ENCODE data around the gene DSCAML1.

The DSCAML1 gene

GRCh38 chr11:117517097-117517496, 279.9 kb downstream of the DSCAML1 start:
- no peak for ATAC-seq
- TF ChIP-seq ZFP30 (CRISPR knock-in tag; IDR thresholded peaks at IDR 0.05) = no peak
- TF ChIP-seq BACH2 (CRISPR knock-in tag; IDR thresholded peaks at IDR 0.05; ENCODE audit: borderline replicate concordance) = no peak

GRCh38 chr11:117515892-117516787, 280.9 kb downstream of the DSCAML1 start:
- ATAC-seq = no peak
- TF ChIP-seq ZC3H10 (CRISPR knock-in tag; IDR thresholded peaks at IDR 0.05) = no peak
- TF ChIP-seq RARB (CRISPR knock-in tag; IDR thresholded peaks at IDR 0.05) = no peak
- no peak for TF ChIP-seq CREB5 (CRISPR knock-in tag; IDR thresholded peaks at IDR 0.05; ENCODE audit: low read depth)
- no peak for TF ChIP-seq ZNF70 (CRISPR knock-in tag; IDR thresholded peaks at IDR 0.05)
- no peak for TF ChIP-seq ZNF8 (CRISPR knock-in tag; IDR thresholded peaks at IDR 0.05)
- TF ChIP-seq ESRRG (CRISPR knock-in tag; IDR thresholded peaks at IDR 0.05) = no peak
- TF ChIP-seq ZFP3 (CRISPR knock-in tag; IDR thresholded peaks at IDR 0.05) = no peak
- TF ChIP-seq ZFP30 (CRISPR knock-in tag; IDR thresholded peaks at IDR 0.05) = no peak
- TF ChIP-seq PPARA (CRISPR knock-in tag; IDR thresholded peaks at IDR 0.05; ENCODE audit: borderline replicate concordance) = no peak
- no peak for TF ChIP-seq ARNTL (CRISPR knock-in tag; IDR thresholded peaks at IDR 0.05; ENCODE audit: borderline replicate concordance, low read depth)
- TF ChIP-seq PATZ1 (CRISPR knock-in tag; IDR thresholded peaks at IDR 0.05; ENCODE audit: borderline replicate concordance) = no peak
- TF ChIP-seq GLIS3 (CRISPR knock-in tag; IDR thresholded peaks at IDR 0.05) = no peak
- no peak for TF ChIP-seq POU6F1 (CRISPR knock-in tag; IDR thresholded peaks at IDR 0.05; ENCODE audit: borderline replicate concordance, low read depth)
- TF ChIP-seq SNAI2 (CRISPR knock-in tag; IDR thresholded peaks at IDR 0.05) = no peak

GRCh38 chr11:117514256-117514655, 282.8 kb downstream of the DSCAML1 start:
- TF ChIP-seq ZNF565 (CRISPR knock-in tag; conservative IDR thresholded peaks at IDR 0.05; ENCODE audit: low read depth) = no peak
- TF ChIP-seq TOX (CRISPR knock-in tag; IDR thresholded peaks at IDR 0.05; ENCODE audit: borderline replicate concordance) = no peak
- TF ChIP-seq OSR1 (CRISPR knock-in tag; IDR thresholded peaks at IDR 0.05) = no peak
- TF ChIP-seq CSDC2 (CRISPR knock-in tag; IDR thresholded peaks at IDR 0.05) = no peak
- no peak for TF ChIP-seq ZNF70 (CRISPR knock-in tag; IDR thresholded peaks at IDR 0.05)
- no peak for TF ChIP-seq PPARA (CRISPR knock-in tag; IDR thresholded peaks at IDR 0.05; ENCODE audit: borderline replicate concordance)
- no peak for TF ChIP-seq ESRRG (CRISPR knock-in tag; IDR thresholded peaks at IDR 0.05)
- no peak for TF ChIP-seq CREB5 (CRISPR knock-in tag; IDR thresholded peaks at IDR 0.05; ENCODE audit: low read depth)
- no peak for TF ChIP-seq POU6F1 (CRISPR knock-in tag; IDR thresholded peaks at IDR 0.05; ENCODE audit: borderline replicate concordance, low read depth)
- TF ChIP-seq BACH2 (CRISPR knock-in tag; IDR thresholded peaks at IDR 0.05; ENCODE audit: borderline replicate concordance) = no peak
- TF ChIP-seq ZNF8 (CRISPR knock-in tag; IDR thresholded peaks at IDR 0.05) = no peak
- no peak for TF ChIP-seq TCF4 (CRISPR knock-in tag; IDR thresholded peaks at IDR 0.05; ENCODE audit: borderline replicate concordance)
- no peak for TF ChIP-seq TSHZ2 (CRISPR knock-in tag; IDR thresholded peaks at IDR 0.05)
- no peak for ATAC-seq

Measured in SK-N-SH treated with all-trans-retinoic acid at 6 μM for 48 hours (cell line).